ENCODE results near the gene CKMT1B. TPM values are rescaled to one million over a fixed set of nuclear protein-coding genes. Genes with fewer than 3 reads are reported as not detected.

The CKMT1B gene
- total and polyA plus RNA-seq, 10 of the 15 experiments (the other 5 are each of a cell fraction or from before 2014, with no cell fraction given): 0.07 to 0.35 (median 0.21) TPM; not detected in 3

Small RNAs within 50 kb of the gene (small RNA-seq; reads per million reads assigned to genes)
- gene PDIA3P2 (not detected), gene RNU6-554P (not detected), gene RNU6-610P (not detected)

Other genes starting within 250 kb of the CKMT1B start
Only the 7 nearest of the 15 such genes appear.
- gene TP53BP1, start 100.9 kb upstream of the CKMT1B start, total RNA-seq (2014; rRNA removed): 20.2 and 27.8 TPM in 2 replicates
- gene TP53BP1, start 100.9 kb upstream of the CKMT1B start, total RNA-seq (2014; rRNA removed; fragmentation: Illumina TruSeq; extraction: Trizol): 23.2 and 23.4 TPM in 2 replicates
- 25.7 and 26.7 TPM in 2 replicates for gene TP53BP1, start 100.9 kb upstream of the CKMT1B start, total RNA-seq (2021)
- 50.2 and 52.6 TPM in 2 replicates for gene TP53BP1, start 100.9 kb upstream of the CKMT1B start, polyA plus RNA-seq (2011; rRNA removed)
- gene TP53BP1, start 100.9 kb upstream of the CKMT1B start, polyA plus RNA-seq (2014; fragmentation: Illumina TruSeq; extraction: Trizol): 18.9 and 19.2 TPM in 2 replicates
- 1 to 10 TPM; 6.2 to 6.4 TPM for gene TP53BP1, start 100.9 kb upstream of the CKMT1B start, polyA plus RNA-seq (2014; fragmentation: Nextera tagmentation; extraction: Ambion mirVana)
- 14.5 and 17.8 TPM in 2 replicates for gene TP53BP1, start 100.9 kb upstream of the CKMT1B start, polyA plus RNA-seq (2014; rRNA removed)
- gene TP53BP1, start 100.9 kb upstream of the CKMT1B start, polyA plus RNA-seq (2016; fragmentation: Nextera tagmentation; extraction: Ambion mirVana): 10 to 100 TPM; 19.1 to 19.5 TPM
- gene MAP1A, start 76.4 kb upstream of the CKMT1B start, total RNA-seq (2014; rRNA removed): 0.06 and 0.11 TPM in 2 replicates
- gene MAP1A, start 76.4 kb upstream of the CKMT1B start, total RNA-seq (2014; rRNA removed; fragmentation: Illumina TruSeq; extraction: Trizol): 0.04 and 0.05 TPM in 2 replicates
- 0.10 and 0.16 TPM in 2 replicates for gene MAP1A, start 76.4 kb upstream of the CKMT1B start, total RNA-seq (2021)
- gene MAP1A, start 76.4 kb upstream of the CKMT1B start, polyA plus RNA-seq (2011; rRNA removed): 0.01 TPM in 2 replicates
- 0.06 and 0.07 TPM in 2 replicates for gene MAP1A, start 76.4 kb upstream of the CKMT1B start, polyA plus RNA-seq (2014; fragmentation: Illumina TruSeq; extraction: Trizol)
- under 1 TPM; under 0.01 to 0.03 TPM for gene MAP1A, start 76.4 kb upstream of the CKMT1B start, polyA plus RNA-seq (2014; fragmentation: Nextera tagmentation; extraction: Ambion mirVana)
- 0.01 and 0.04 TPM in 2 replicates for gene MAP1A, start 76.4 kb upstream of the CKMT1B start, polyA plus RNA-seq (2014; rRNA removed)
- gene MAP1A, start 76.4 kb upstream of the CKMT1B start, polyA plus RNA-seq (2016; fragmentation: Nextera tagmentation; extraction: Ambion mirVana): under 1 TPM; 0.05 to 0.07 TPM
- 11.4 and 14.5 TPM in 2 replicates for gene PPIP5K1, start 3.8 kb upstream of the CKMT1B start, total RNA-seq (2014; rRNA removed)
- gene PPIP5K1, start 3.8 kb upstream of the CKMT1B start, total RNA-seq (2014; rRNA removed; fragmentation: Illumina TruSeq; extraction: Trizol): 23.6 and 24.0 TPM in 2 replicates
- 36.5 and 37.2 TPM in 2 replicates for gene PPIP5K1, start 3.8 kb upstream of the CKMT1B start, total RNA-seq (2021)
- gene PPIP5K1, start 3.8 kb upstream of the CKMT1B start, polyA plus RNA-seq (2011; rRNA removed): 48.3 and 54.4 TPM in 2 replicates
- gene PPIP5K1, start 3.8 kb upstream of the CKMT1B start, polyA plus RNA-seq (2014; fragmentation: Illumina TruSeq; extraction: Trizol): 28.7 and 35.2 TPM in 2 replicates
- 1 to 10 TPM; 2.5 to 4.5 TPM for gene PPIP5K1, start 3.8 kb upstream of the CKMT1B start, polyA plus RNA-seq (2014; fragmentation: Nextera tagmentation; extraction: Ambion mirVana)
- 27.8 and 38.0 TPM in 2 replicates for gene PPIP5K1, start 3.8 kb upstream of the CKMT1B start, polyA plus RNA-seq (2014; rRNA removed)
- gene PPIP5K1, start 3.8 kb upstream of the CKMT1B start, polyA plus RNA-seq (2016; fragmentation: Nextera tagmentation; extraction: Ambion mirVana): 10 to 100 TPM; 15.0 to 15.1 TPM
- 0.23 and 0.27 TPM in 2 replicates for gene STRC, start 24.8 kb downstream of the CKMT1B start, total RNA-seq (2014; rRNA removed)
- gene STRC, start 24.8 kb downstream of the CKMT1B start, total RNA-seq (2014; rRNA removed; fragmentation: Illumina TruSeq; extraction: Trizol): 0.04 and 0.14 TPM in 2 replicates
- 0.16 and 0.28 TPM in 2 replicates for gene STRC, start 24.8 kb downstream of the CKMT1B start, total RNA-seq (2021)
- gene STRC, start 24.8 kb downstream of the CKMT1B start, polyA plus RNA-seq (2011; rRNA removed): 0.43 and 0.45 TPM in 2 replicates
- 0.16 and 0.22 TPM in 2 replicates for gene STRC, start 24.8 kb downstream of the CKMT1B start, polyA plus RNA-seq (2014; fragmentation: Illumina TruSeq; extraction: Trizol)
- under 1 TPM in 1 of 2 experiments, not detected in 1; 0.10 TPM for gene STRC, start 24.8 kb downstream of the CKMT1B start, polyA plus RNA-seq (2014; fragmentation: Nextera tagmentation; extraction: Ambion mirVana)
- 0.14 and 0.38 TPM in 2 replicates for gene STRC, start 24.8 kb downstream of the CKMT1B start, polyA plus RNA-seq (2014; rRNA removed)
- gene STRC, start 24.8 kb downstream of the CKMT1B start, polyA plus RNA-seq (2016; fragmentation: Nextera tagmentation; extraction: Ambion mirVana): under 1 TPM; 0.16 to 0.21 TPM
- gene CATSPER2, start 54.8 kb downstream of the CKMT1B start, total RNA-seq (2014; rRNA removed): 1.1 and 2.1 TPM in 2 replicates
- gene CATSPER2, start 54.8 kb downstream of the CKMT1B start, total RNA-seq (2014; rRNA removed; fragmentation: Illumina TruSeq; extraction: Trizol): 2.6 and 2.7 TPM in 2 replicates
- 2.3 and 4.3 TPM in 2 replicates for gene CATSPER2, start 54.8 kb downstream of the CKMT1B start, total RNA-seq (2021)
- 5.6 TPM in 2 replicates for gene CATSPER2, start 54.8 kb downstream of the CKMT1B start, polyA plus RNA-seq (2011; rRNA removed)
- gene CATSPER2, start 54.8 kb downstream of the CKMT1B start, polyA plus RNA-seq (2014; fragmentation: Illumina TruSeq; extraction: Trizol): 4.4 and 7.2 TPM in 2 replicates
- gene CATSPER2, start 54.8 kb downstream of the CKMT1B start, polyA plus RNA-seq (2014; fragmentation: Nextera tagmentation; extraction: Ambion mirVana): 1 to 10 TPM in 1 of 2 experiments, under 1 TPM in 1; 0.64 to 2.4 TPM
- gene CATSPER2, start 54.8 kb downstream of the CKMT1B start, polyA plus RNA-seq (2014; rRNA removed): 3.3 and 3.6 TPM in 2 replicates
- gene CATSPER2, start 54.8 kb downstream of the CKMT1B start, polyA plus RNA-seq (2016; fragmentation: Nextera tagmentation; extraction: Ambion mirVana): 1 to 10 TPM; 2.5 to 3.5 TPM
- not detected in 2 replicates for gene CKMT1A, start 99.8 kb downstream of the CKMT1B start, total RNA-seq (2014; rRNA removed)
- gene CKMT1A, start 99.8 kb downstream of the CKMT1B start, total RNA-seq (2014; rRNA removed; fragmentation: Illumina TruSeq; extraction: Trizol): not detected in 2 replicates
- gene CKMT1A, start 99.8 kb downstream of the CKMT1B start, total RNA-seq (2021): 0.13 TPM in 1 of 2 replicates, not detected in the other
- not detected in 2 replicates for gene CKMT1A, start 99.8 kb downstream of the CKMT1B start, polyA plus RNA-seq (2011; rRNA removed)
- gene CKMT1A, start 99.8 kb downstream of the CKMT1B start, polyA plus RNA-seq (2014; fragmentation: Illumina TruSeq; extraction: Trizol): not detected in 2 replicates
- gene CKMT1A, start 99.8 kb downstream of the CKMT1B start, polyA plus RNA-seq (2014; fragmentation: Nextera tagmentation; extraction: Ambion mirVana): under 1 TPM in 1 of 2 experiments, not detected in 1; 0.05 TPM
- gene CKMT1A, start 99.8 kb downstream of the CKMT1B start, polyA plus RNA-seq (2014; rRNA removed): not detected in 2 replicates
- not detected for gene CKMT1A, start 99.8 kb downstream of the CKMT1B start, polyA plus RNA-seq (2016; fragmentation: Nextera tagmentation; extraction: Ambion mirVana)
- gene PDIA3, start 152.4 kb downstream of the CKMT1B start, total RNA-seq (2014; rRNA removed): 71.4 and 81.4 TPM in 2 replicates
- 225 and 236 TPM in 2 replicates for gene PDIA3, start 152.4 kb downstream of the CKMT1B start, total RNA-seq (2014; rRNA removed; fragmentation: Illumina TruSeq; extraction: Trizol)
- gene PDIA3, start 152.4 kb downstream of the CKMT1B start, total RNA-seq (2021): 330 and 340 TPM in 2 replicates
- 126 and 149 TPM in 2 replicates for gene PDIA3, start 152.4 kb downstream of the CKMT1B start, polyA plus RNA-seq (2011; rRNA removed)
- 367 and 458 TPM in 2 replicates for gene PDIA3, start 152.4 kb downstream of the CKMT1B start, polyA plus RNA-seq (2014; fragmentation: Illumina TruSeq; extraction: Trizol)
- gene PDIA3, start 152.4 kb downstream of the CKMT1B start, polyA plus RNA-seq (2014; fragmentation: Nextera tagmentation; extraction: Ambion mirVana): 10 to 100 TPM; 18.2 to 47.8 TPM
- 116 and 118 TPM in 2 replicates for gene PDIA3, start 152.4 kb downstream of the CKMT1B start, polyA plus RNA-seq (2014; rRNA removed)
- gene PDIA3, start 152.4 kb downstream of the CKMT1B start, polyA plus RNA-seq (2016; fragmentation: Nextera tagmentation; extraction: Ambion mirVana): 100 to 1,000 TPM; 709 to 716 TPM